ENCODE results near the gene FRRS1L. TPM values are rescaled to one million over a fixed set of nuclear protein-coding genes. Genes with fewer than 3 reads are reported as not detected.
A peak's percentile ranks its signal among the peaks of the same experiment; 100 is the strongest.

The FRRS1L gene
- total RNA-seq, 1 donor from 2014 or later = 1.1 TPM

GRCh38 chr9:109118808-109119438 lies 48.1 kb downstream of the FRRS1L start:
- no peaks in the 10 kb centered on the region for H3K36me3 ChIP-seq (ENCODE audit: insufficient read depth, low read length)
- no peak for FAIRE-seq
- peaks cover 51% of the 10 kb centered on the region for H4K20me1 ChIP-seq (ENCODE audit: insufficient read depth, low read length)
- no peaks in the 10 kb centered on the region for H3K27me3 ChIP-seq (ENCODE audit: insufficient read depth, low read length)
- Mint-ChIP-seq H3K4me1 (ENCODE audit: low read depth, unreplicated experiment) (peaks cover 25% of the 10 kb centered on the region), H3K27ac (ENCODE audit: unreplicated experiment) (peak overlapping the region; percentile 85), H3K27me3 (ENCODE audit: low read depth, unreplicated experiment) (peaks cover 2% of the 10 kb centered on the region), H3K36me3 (ENCODE audit: low read depth, unreplicated experiment) (peaks cover 2% of the 10 kb centered on the region), H3K4me3 (ENCODE audit: unreplicated experiment) (peak overlapping the region; percentile 96), H3K9me3 (ENCODE audit: unreplicated experiment) (no peaks in the 10 kb centered on the region)
- H3K4me3 ChIP-seq (ENCODE audit: insufficient read depth, low read depth, low read length) = peak overlapping the region; percentile 84
- peak; percentile 8 for DNase-seq (ENCODE audit: low read depth)
- no peaks in the 10 kb centered on the region for H3K9me3 ChIP-seq (ENCODE audit: insufficient read depth, low read depth, low read length)
- H3K27ac ChIP-seq (ENCODE audit: low read depth, low read length) = peak overlapping the region; percentile 80
- TF ChIP-seq, protein P1, sequence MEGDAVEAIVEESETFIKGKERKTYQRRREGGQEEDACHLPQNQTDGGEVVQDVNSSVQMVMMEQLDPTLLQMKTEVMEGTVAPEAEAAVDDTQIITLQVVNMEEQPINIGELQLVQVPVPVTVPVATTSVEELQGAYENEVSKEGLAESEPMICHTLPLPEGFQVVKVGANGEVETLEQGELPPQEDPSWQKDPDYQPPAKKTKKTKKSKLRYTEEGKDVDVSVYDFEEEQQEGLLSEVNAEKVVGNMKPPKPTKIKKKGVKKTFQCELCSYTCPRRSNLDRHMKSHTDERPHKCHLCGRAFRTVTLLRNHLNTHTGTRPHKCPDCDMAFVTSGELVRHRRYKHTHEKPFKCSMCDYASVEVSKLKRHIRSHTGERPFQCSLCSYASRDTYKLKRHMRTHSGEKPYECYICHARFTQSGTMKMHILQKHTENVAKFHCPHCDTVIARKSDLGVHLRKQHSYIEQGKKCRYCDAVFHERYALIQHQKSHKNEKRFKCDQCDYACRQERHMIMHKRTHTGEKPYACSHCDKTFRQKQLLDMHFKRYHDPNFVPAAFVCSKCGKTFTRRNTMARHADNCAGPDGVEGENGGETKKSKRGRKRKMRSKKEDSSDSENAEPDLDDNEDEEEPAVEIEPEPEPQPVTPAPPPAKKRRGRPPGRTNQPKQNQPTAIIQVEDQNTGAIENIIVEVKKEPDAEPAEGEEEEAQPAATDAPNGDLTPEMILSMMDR (IDR thresholded peaks at IDR 0.05; ENCODE audit: insufficient read depth, low read depth, low read length) = no peak
- TF ChIP-seq EZH2 (IDR thresholded peaks at IDR 0.05; ENCODE audit: insufficient read depth, low read length) = no peak
- peak overlapping the region; percentile 80 for H2AFZ ChIP-seq (ENCODE audit: low read depth, low read length)
- peak overlapping the region; percentile 95 for H3K4me2 ChIP-seq (ENCODE audit: low read length)
- H3K79me2 ChIP-seq (ENCODE audit: insufficient read depth, low read length) = peaks cover 55% of the 10 kb centered on the region
- H3K9ac ChIP-seq (ENCODE audit: low read length) = peak overlapping the region; percentile 90
- H3K4me1 ChIP-seq (ENCODE audit: insufficient read depth, low read length) = peaks cover 13% of the 10 kb centered on the region

- peaks cover 63% of the 10 kb centered on the region for H3K79me2 ChIP-seq (ENCODE audit: insufficient read depth, low read length)
- H3K27ac ChIP-seq (ENCODE audit: low read depth, low read length) = peak overlapping the region; percentile 80
- peak overlapping the region; percentile 84 for H3K4me3 ChIP-seq (ENCODE audit: insufficient read depth, low read depth, low read length)
- no peak for TF ChIP-seq EZH2 (IDR thresholded peaks at IDR 0.05; ENCODE audit: insufficient read depth, low read length)
- Mint-ChIP-seq H3K27me3 (ENCODE audit: low read depth, unreplicated experiment) (no peaks in the 10 kb centered on the region), H3K4me1 (ENCODE audit: low read depth, unreplicated experiment) (peaks cover 25% of the 10 kb centered on the region), H3K4me3 (ENCODE audit: unreplicated experiment) (peak overlapping the region; percentile 96), H3K9me3 (ENCODE audit: unreplicated experiment) (no peaks in the 10 kb centered on the region), H3K27ac (ENCODE audit: unreplicated experiment) (peak overlapping the region; percentile 85), H3K36me3 (ENCODE audit: low read depth, unreplicated experiment) (peaks cover 2% of the 10 kb centered on the region)
- peak overlapping the region; percentile 90 for H3K9ac ChIP-seq (ENCODE audit: low read length)
- H3K36me3 ChIP-seq (ENCODE audit: insufficient read depth, low read length) = no peaks in the 10 kb centered on the region
- DNase-seq (ENCODE audit: low read depth) (peak; percentile 83), FAIRE-seq (no peak)
- H3K9me3 ChIP-seq (ENCODE audit: insufficient read depth, low read depth, low read length) = no peaks in the 10 kb centered on the region
- H3K27me3 ChIP-seq (ENCODE audit: insufficient read depth, low read length) = no peaks in the 10 kb centered on the region
- peaks cover 57% of the 10 kb centered on the region for H4K20me1 ChIP-seq (ENCODE audit: insufficient read depth, low read length)
- peaks cover 13% of the 10 kb centered on the region for H3K4me1 ChIP-seq (ENCODE audit: insufficient read depth, low read length)
- peak overlapping the region; percentile 95 for H3K4me2 ChIP-seq (ENCODE audit: low read length)
- no peak overlapping the region for H2AFZ ChIP-seq (ENCODE audit: low read depth, low read length)
Observed at GRCh38 chr9:109117856-109118807, 48.9 kb downstream of the FRRS1L start.

DNA sequence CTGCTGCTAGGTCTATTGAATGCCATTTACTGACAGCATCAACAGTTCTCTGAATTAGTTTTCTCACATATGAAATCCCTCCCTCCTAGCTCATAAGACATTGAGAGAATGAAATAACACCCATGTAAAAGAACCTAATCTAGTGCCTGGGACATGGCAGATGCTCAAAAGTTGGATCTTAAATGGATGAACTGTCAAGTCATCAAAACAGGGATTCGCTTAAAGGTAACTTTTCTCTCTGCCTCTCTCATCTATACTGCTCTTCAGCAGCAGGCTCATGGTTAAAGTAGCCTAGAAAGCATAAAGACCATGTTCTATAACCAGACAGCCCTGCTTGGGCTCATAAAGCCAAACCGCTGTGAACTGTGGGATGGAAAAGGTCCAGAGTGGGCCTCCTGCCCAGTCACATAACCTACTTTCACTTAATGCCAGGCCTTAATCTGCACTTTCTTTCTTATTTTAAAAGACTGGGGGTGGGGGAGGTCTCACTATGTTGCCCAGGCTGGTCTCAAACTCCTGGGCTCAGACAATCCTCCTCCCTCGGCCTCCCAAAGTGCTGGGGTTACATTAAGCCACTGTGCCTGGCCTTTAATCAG lies 51.0 kb downstream of the FRRS1L start:
- Mint-ChIP-seq H3K4me1 (ENCODE audit: low read depth, unreplicated experiment) (peaks cover 36% of the 10 kb centered on the region), H3K27me3 (ENCODE audit: low read depth, unreplicated experiment) (no peaks in the 10 kb centered on the region), H3K4me3 (ENCODE audit: unreplicated experiment) (no peak overlapping the region), H3K27ac (ENCODE audit: unreplicated experiment) (no peak overlapping the region), H3K9me3 (ENCODE audit: unreplicated experiment) (no peaks in the 10 kb centered on the region), H3K36me3 (ENCODE audit: low read depth, unreplicated experiment) (peaks cover 2% of the 10 kb centered on the region)
- H3K36me3 ChIP-seq (ENCODE audit: insufficient read depth, low read length) = no peaks in the 10 kb centered on the region
- TF ChIP-seq EZH2 (IDR thresholded peaks at IDR 0.05; ENCODE audit: insufficient read depth, low read length) = no peak
- TF ChIP-seq, protein P1 (IDR thresholded peaks at IDR 0.05; ENCODE audit: insufficient read depth, low read depth, low read length) = no peak
- no peak overlapping the region for H3K4me3 ChIP-seq (ENCODE audit: insufficient read depth, low read depth, low read length)
- H2AFZ ChIP-seq (ENCODE audit: low read depth, low read length) = no peak overlapping the region
- H3K4me1 ChIP-seq (ENCODE audit: insufficient read depth, low read length) = peaks cover 13% of the 10 kb centered on the region
- H3K9ac ChIP-seq (ENCODE audit: low read length) = no peak overlapping the region
- H3K9me3 ChIP-seq (ENCODE audit: insufficient read depth, low read depth, low read length) = no peaks in the 10 kb centered on the region
- no peak overlapping the region for H3K27ac ChIP-seq (ENCODE audit: low read depth, low read length)
- H3K4me2 ChIP-seq (ENCODE audit: low read length) = no peak overlapping the region
- no peak for FAIRE-seq
- H3K79me2 ChIP-seq (ENCODE audit: insufficient read depth, low read length) = peaks cover 82% of the 10 kb centered on the region
- H4K20me1 ChIP-seq (ENCODE audit: insufficient read depth, low read length) = peaks cover 58% of the 10 kb centered on the region
- DNase-seq (ENCODE audit: low read depth) = peak; percentile 47
- no peaks in the 10 kb centered on the region for H3K27me3 ChIP-seq (ENCODE audit: insufficient read depth, low read length)

Measured in astrocyte (in vitro differentiated cells and primary cell).